GM12873 (cell line): ENCODE measurements around the gene C1orf174.

Source experiments
- TF ChIP-seq, protein P1 (sequence below): IDR thresholded peaks from 2 replicates; pipeline ENCODE4 v1.5.1; 2012; ENCODE audit warnings: low read depth, mild to moderate bottlenecking, moderate library complexity, low read length, control low read depth; ENCODE audit not compliant: insufficient read depth; ENCODE audit errors: missing control alignments

C1orf174 gene

DNA sequence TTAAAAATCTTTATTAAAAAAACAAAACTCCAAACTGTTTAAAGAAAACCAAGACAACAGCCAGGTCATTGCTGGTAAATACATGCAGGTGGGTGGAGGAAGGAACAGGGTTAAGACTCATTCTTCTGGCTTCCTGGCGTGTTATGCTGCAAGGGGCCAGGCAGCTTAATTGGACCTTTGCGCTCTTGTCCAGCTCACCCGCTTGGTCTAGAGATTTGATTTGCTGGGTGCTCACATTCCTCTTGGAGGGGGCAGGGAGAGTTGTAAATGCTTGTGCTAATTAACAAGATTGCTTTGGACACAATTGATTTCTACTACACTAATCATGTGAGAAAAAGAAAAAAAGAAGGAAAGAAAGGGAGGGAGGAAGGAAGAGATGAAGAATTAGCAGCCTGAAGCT lies 53.5 kb downstream of the C1orf174 start:
- TF ChIP-seq, protein P1, sequence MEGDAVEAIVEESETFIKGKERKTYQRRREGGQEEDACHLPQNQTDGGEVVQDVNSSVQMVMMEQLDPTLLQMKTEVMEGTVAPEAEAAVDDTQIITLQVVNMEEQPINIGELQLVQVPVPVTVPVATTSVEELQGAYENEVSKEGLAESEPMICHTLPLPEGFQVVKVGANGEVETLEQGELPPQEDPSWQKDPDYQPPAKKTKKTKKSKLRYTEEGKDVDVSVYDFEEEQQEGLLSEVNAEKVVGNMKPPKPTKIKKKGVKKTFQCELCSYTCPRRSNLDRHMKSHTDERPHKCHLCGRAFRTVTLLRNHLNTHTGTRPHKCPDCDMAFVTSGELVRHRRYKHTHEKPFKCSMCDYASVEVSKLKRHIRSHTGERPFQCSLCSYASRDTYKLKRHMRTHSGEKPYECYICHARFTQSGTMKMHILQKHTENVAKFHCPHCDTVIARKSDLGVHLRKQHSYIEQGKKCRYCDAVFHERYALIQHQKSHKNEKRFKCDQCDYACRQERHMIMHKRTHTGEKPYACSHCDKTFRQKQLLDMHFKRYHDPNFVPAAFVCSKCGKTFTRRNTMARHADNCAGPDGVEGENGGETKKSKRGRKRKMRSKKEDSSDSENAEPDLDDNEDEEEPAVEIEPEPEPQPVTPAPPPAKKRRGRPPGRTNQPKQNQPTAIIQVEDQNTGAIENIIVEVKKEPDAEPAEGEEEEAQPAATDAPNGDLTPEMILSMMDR, result no peak

DNA sequence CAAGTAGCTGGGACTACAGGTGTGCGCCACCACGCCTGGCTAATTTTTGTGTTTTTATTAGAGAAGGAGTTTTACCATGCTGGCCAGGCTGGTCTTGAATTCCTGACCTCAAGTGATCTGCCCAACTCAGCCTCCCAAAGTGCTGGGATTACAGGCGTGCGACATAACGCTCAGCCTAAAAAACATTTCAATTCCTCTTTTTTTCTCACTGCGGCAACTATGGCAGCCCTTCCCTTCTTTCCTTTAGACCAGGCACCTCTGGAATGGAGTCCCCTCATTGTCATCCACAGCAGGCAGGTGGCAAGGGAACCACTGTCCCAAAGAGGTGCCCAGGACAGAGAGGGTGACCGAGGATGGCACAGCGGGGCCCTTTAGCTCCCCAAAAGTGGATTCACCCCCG lies 57.2 kb downstream of the C1orf174 start:
- TF ChIP-seq, protein P1, result no peak

DNA sequence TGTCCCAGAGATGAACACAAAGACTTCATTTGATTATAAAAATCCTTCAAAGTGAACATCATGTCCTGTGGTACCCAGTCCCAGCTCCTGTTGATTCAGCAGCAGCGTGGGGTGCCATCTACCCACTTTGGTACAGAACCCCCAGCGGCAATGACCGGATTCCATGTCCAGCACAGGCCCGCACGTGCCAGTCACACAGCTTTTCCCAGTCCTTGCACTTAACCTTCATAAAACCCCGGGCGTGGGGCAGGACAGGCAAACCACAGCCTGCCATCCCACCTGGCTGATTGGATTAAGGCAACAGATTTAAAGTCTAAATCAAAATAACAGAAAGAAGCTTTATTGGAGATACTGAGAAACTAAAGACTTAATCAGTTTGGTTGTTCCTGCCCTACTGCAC lies 58.6 kb downstream of the C1orf174 start:
- TF ChIP-seq, protein P1, result no peak
